ENCODE data around the gene SERPINB1.
A peak's percentile ranks its signal among the peaks of the same experiment; 100 is the strongest.

The SERPINB1 gene

GRCh38 chr6:2783188-2783963, 58.3 kb downstream of the SERPINB1 start:
- peak; percentile 45 for DNase-seq (ENCODE audit: low read depth)
- no peak overlapping the region for H3K4me3 ChIP-seq (ENCODE audit: low read depth, low read length)
- TF ChIP-seq, protein P1, sequence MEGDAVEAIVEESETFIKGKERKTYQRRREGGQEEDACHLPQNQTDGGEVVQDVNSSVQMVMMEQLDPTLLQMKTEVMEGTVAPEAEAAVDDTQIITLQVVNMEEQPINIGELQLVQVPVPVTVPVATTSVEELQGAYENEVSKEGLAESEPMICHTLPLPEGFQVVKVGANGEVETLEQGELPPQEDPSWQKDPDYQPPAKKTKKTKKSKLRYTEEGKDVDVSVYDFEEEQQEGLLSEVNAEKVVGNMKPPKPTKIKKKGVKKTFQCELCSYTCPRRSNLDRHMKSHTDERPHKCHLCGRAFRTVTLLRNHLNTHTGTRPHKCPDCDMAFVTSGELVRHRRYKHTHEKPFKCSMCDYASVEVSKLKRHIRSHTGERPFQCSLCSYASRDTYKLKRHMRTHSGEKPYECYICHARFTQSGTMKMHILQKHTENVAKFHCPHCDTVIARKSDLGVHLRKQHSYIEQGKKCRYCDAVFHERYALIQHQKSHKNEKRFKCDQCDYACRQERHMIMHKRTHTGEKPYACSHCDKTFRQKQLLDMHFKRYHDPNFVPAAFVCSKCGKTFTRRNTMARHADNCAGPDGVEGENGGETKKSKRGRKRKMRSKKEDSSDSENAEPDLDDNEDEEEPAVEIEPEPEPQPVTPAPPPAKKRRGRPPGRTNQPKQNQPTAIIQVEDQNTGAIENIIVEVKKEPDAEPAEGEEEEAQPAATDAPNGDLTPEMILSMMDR (conservative IDR thresholded peaks at IDR 0.05; ENCODE audit: low read depth, low read length), result no peak

DNA sequence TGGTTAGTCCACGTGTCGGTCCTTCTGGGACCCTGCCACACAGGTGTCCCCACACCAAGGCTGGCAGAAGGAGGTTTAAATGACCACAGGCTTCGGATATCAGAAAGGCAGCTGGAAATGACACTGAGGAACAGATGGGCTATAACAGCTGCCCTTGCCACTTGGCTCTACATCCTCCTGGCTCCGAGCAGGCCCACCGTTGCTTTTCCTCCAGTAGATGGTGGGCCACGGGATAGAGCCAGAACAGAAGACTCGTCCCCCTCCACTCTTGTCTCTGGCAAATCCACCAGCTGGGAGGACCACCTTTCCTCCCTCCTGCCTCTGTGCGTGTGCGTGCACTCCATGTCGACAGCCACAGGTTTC, 58.9 kb downstream of the SERPINB1 start:
- no peak for DNase-seq (ENCODE audit: low read depth)
- TF ChIP-seq, protein P1 (conservative IDR thresholded peaks at IDR 0.05; ENCODE audit: low read depth, low read length), result no peak
- no peak overlapping the region for H3K4me3 ChIP-seq (ENCODE audit: low read depth, low read length)

- DNase-seq (ENCODE audit: low read depth), result no peak
- TF ChIP-seq, protein P1 (conservative IDR thresholded peaks at IDR 0.05; ENCODE audit: low read depth, low read length), result no peak
- no peak overlapping the region for H3K4me3 ChIP-seq (ENCODE audit: low read depth, low read length)
Measured at GRCh38 chr6:2782356-2782708, 59.3 kb downstream of the SERPINB1 start.

Measured in choroid plexus epithelial cell (primary cell).